ENCODE results near the gene MMP11.

DNA sequence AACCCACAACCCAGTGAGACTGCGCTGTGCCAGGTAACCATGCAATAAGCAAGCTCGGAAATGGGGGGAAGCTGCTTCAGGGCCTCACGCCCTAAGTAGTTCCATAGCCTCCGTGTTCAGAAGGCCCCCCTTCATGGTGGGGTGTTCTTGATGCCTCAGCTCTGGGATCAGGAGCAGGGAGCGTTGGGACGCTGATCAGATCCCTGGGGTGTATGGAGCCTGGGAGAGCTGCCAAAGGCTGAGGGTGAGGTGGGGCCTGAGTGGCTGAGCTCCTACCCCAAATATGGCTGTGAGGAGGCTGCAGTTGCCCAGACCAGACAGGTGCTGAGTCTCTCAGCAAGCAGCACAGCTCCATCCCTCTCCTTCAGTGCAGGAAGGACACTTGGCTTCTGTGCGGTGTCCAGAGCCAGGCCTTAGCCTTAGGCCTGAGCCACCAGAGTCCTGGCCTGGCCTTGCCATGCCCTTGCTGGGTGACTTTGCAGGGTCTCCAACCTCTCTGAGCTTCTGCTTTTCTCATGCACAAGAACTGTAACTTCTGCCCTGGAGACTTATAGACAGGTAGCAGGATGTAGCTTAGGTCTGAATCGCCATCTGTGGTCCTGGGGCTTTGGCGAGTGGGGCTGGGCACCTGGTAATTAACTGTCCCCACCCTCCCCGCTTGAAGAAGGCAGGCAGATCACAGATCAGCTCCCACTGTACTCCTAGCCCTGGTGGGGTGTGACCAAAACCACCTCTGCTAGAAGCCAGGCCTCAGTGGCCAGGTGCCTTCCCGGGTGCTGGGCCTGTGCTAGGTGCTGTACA lies 5.3 kb downstream of the MMP11 start:
- TF ChIP-seq, protein P1, sequence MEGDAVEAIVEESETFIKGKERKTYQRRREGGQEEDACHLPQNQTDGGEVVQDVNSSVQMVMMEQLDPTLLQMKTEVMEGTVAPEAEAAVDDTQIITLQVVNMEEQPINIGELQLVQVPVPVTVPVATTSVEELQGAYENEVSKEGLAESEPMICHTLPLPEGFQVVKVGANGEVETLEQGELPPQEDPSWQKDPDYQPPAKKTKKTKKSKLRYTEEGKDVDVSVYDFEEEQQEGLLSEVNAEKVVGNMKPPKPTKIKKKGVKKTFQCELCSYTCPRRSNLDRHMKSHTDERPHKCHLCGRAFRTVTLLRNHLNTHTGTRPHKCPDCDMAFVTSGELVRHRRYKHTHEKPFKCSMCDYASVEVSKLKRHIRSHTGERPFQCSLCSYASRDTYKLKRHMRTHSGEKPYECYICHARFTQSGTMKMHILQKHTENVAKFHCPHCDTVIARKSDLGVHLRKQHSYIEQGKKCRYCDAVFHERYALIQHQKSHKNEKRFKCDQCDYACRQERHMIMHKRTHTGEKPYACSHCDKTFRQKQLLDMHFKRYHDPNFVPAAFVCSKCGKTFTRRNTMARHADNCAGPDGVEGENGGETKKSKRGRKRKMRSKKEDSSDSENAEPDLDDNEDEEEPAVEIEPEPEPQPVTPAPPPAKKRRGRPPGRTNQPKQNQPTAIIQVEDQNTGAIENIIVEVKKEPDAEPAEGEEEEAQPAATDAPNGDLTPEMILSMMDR (conservative IDR thresholded peaks at IDR 0.05): no peak
- no peak for TF ChIP-seq ZFX (IDR thresholded peaks at IDR 0.05)

Data from C4-2B (cell line).